MM.1S (cell line): ENCODE measurements around the gene NOS1.

Source experiments
- DNase-seq: peaks from one replicate; pipeline ENCODE4 v3.0.0-alpha.2; 2015
- H2AFZ ChIP-seq: fragments of 300-600 bp; sonication (generic); 2 replicates; pipeline ENCODE4 v1.6.0; 2016; ENCODE audit warnings: antibody characterized with exemption, low read length
- H3F3A ChIP-seq: fragments of 300-600 bp; sonication (generic); 2 replicates; pipeline ENCODE4 v1.6.1; 2016; ENCODE audit warnings: mild to moderate bottlenecking, antibody characterized with exemption, low read length, moderate library complexity, mixed read lengths; ENCODE audit not compliant: insufficient read depth
- H3K27ac ChIP-seq: fragments of 300-600 bp; sonication (generic); 2 replicates; pipeline ENCODE4 v1.5.1; 2016; ENCODE audit warnings: mild to moderate bottlenecking, low read length
- H3K27me3 ChIP-seq: fragments of 300-600 bp; sonication (generic); replicated peaks from 2 replicates; pipeline ENCODE4 v1.6.0; 2016; ENCODE audit warnings: low read length; ENCODE audit not compliant: insufficient read depth
- H3K36me3 ChIP-seq: fragments of 300-600 bp; sonication (generic); replicated peaks from 2 replicates; pipeline ENCODE4 v1.6.1; 2016; ENCODE audit warnings: mild to moderate bottlenecking, low read length, mixed read lengths; ENCODE audit not compliant: insufficient read depth
- H3K4me1 ChIP-seq: fragments of 300-600 bp; sonication (generic); 2 replicates; pipeline ENCODE4 v1.6.1; 2016; ENCODE audit warnings: low read length, mixed read lengths
- H3K4me2 ChIP-seq: fragments of 300-600 bp; sonication (generic); 2 replicates; pipeline ENCODE4 v1.6.0; 2016; ENCODE audit warnings: low read depth, low read length
- H3K4me3 ChIP-seq: fragments of 300-600 bp; sonication (generic); 2 replicates; pipeline ENCODE4 v1.5.1; 2016; ENCODE audit warnings: low read length, mixed read lengths
- H3K79me2 ChIP-seq: fragments of 300-600 bp; sonication (generic); 2 replicates; pipeline ENCODE4 v1.6.1; 2016; ENCODE audit warnings: mixed run types, low read length, mixed read lengths
- H3K9ac ChIP-seq: fragments of 300-600 bp; sonication (generic); 2 replicates; pipeline ENCODE4 v1.6.1; 2016; ENCODE audit warnings: low read length, mixed read lengths
- H3K9me2 ChIP-seq: fragments of 300-600 bp; sonication (generic); replicated peaks from 2 replicates; pipeline ENCODE4 v1.6.1; 2016; ENCODE audit warnings: mild to moderate bottlenecking, low read length, mixed read lengths; ENCODE audit not compliant: insufficient read depth
- H3K9me3 ChIP-seq: fragments of 300-600 bp; sonication (generic); replicated peaks from 2 replicates; pipeline ENCODE4 v1.6.1; 2016; ENCODE audit warnings: mild to moderate bottlenecking, low read length, mixed read lengths; ENCODE audit not compliant: insufficient read depth
- H4K20me1 ChIP-seq: fragments of 300-600 bp; sonication (generic); 2 replicates; pipeline ENCODE4 v1.6.1; 2016; ENCODE audit warnings: mild to moderate bottlenecking, low read length, moderate library complexity, mixed read lengths; ENCODE audit not compliant: insufficient read depth
- CTCF ChIP-seq: fragments of 300-600 bp; sonication (generic); IDR thresholded peaks from 2 replicates; pipeline ENCODE4 v1.5.1; 2016; ENCODE audit warnings: antibody characterized with exemption, low read length, mixed read lengths
- EZH2 ChIP-seq: fragments of 300-600 bp; sonication (generic); optimal IDR thresholded peaks from 2 replicates; pipeline ENCODE3; 2017; ENCODE audit warnings: low read depth, mild to moderate bottlenecking, antibody characterized with exemption, low read length, mixed read lengths
- EZH2phosphoT487 ChIP-seq: fragments of 300-600 bp; sonication (generic); IDR thresholded peaks from 2 replicates; pipeline ENCODE4 v1.6.1; 2018; ENCODE audit warnings: antibody characterized with exemption, low read length

NOS1 gene

GRCh38 chr12:117272690-117273089 is 88.7 kb downstream of the NOS1 start:
- Histone ChIP-seq H3K9me3 (no peaks in the 10 kb centered on the region), H3K9ac (no peak overlapping the region), H2AFZ (no peak overlapping the region), H3K4me3 (no peak overlapping the region), H3K9me2 (no peaks in the 10 kb centered on the region), H3K36me3 (no peaks in the 10 kb centered on the region), H3K79me2 (no peaks in the 10 kb centered on the region), H3K27me3 (no peaks in the 10 kb centered on the region), H3K4me1 (no peaks in the 10 kb centered on the region), H3K4me2 (no peak overlapping the region), H4K20me1 (no peaks in the 10 kb centered on the region), H3F3A (no peaks in the 10 kb centered on the region), H3K27ac (no peak overlapping the region)
- no peak for TF ChIP-seq EZH2
- TF ChIP-seq EZH2phosphoT487: no peak
- TF ChIP-seq CTCF: no peak
- DNase-seq: no peak

GRCh38 chr12:117262749-117263148 is 98.7 kb downstream of the NOS1 start:
- no peak overlapping the region for H3K27ac ChIP-seq
- H3K36me3 ChIP-seq: no peaks in the 10 kb centered on the region

GRCh38 chr12:117261247-117261646 is 100.2 kb downstream of the NOS1 start:
- H3F3A ChIP-seq: no peaks in the 10 kb centered on the region
- H3K9ac ChIP-seq: no peak overlapping the region
- H3K27ac ChIP-seq: no peak overlapping the region
- no peaks in the 10 kb centered on the region for H3K79me2 ChIP-seq
- H3K4me2 ChIP-seq: no peak overlapping the region
- H3K4me1 ChIP-seq: no peaks in the 10 kb centered on the region
- H3K4me3 ChIP-seq: no peak overlapping the region
- no peaks in the 10 kb centered on the region for H3K9me2 ChIP-seq
- no peaks in the 10 kb centered on the region for H4K20me1 ChIP-seq
- no peaks in the 10 kb centered on the region for H3K36me3 ChIP-seq
- no peak for DNase-seq
- no peaks in the 10 kb centered on the region for H3K27me3 ChIP-seq
- no peak overlapping the region for H2AFZ ChIP-seq
- TF ChIP-seq EZH2phosphoT487 (no peak), EZH2 (no peak), CTCF (no peak)
- no peaks in the 10 kb centered on the region for H3K9me3 ChIP-seq

More at GRCh38 chr12:117262749-117263148, 98.7 kb downstream of the NOS1 start:
- Histone ChIP-seq H3K27me3 (no peaks in the 10 kb centered on the region), H3K4me3 (no peak overlapping the region), H3F3A (no peaks in the 10 kb centered on the region), H3K79me2 (no peaks in the 10 kb centered on the region), H3K9ac (no peak overlapping the region), H2AFZ (no peak overlapping the region), H3K9me3 (no peaks in the 10 kb centered on the region), H4K20me1 (no peaks in the 10 kb centered on the region), H3K4me2 (no peak overlapping the region), H3K9me2 (no peaks in the 10 kb centered on the region), H3K4me1 (no peaks in the 10 kb centered on the region)
- DNase-seq: no peak
- TF ChIP-seq CTCF (no peak), EZH2 (no peak), EZH2phosphoT487 (no peak)
